Caco-2 (cell line): ENCODE data around the gene LSM10. TPM values are rescaled to one million over a fixed set of nuclear protein-coding genes. Genes with fewer than 3 reads are reported as not detected.

ENCODE experiments used
- BruUV-seq: library from RNA; stranded (reverse); fragments of 400-500 nt; replicated peaks from 2 replicates; lab custom pipeline; 2021; lab: Mats Ljungman, UMichigan
- CTCF ChIA-PET: fragments of 300-600 bp; sonication (Branson Sonifier 250); formaldehyde crosslinking; loops from one replicate; lab custom pipeline; 2022; ENCODE audit warnings: antibody characterized with exemption; lab: Charles Lee
- POLR2A ChIA-PET: fragments of 300-600 bp; sonication (Branson Sonifier 250); formaldehyde crosslinking; loops from one replicate; lab custom pipeline; 2022; ENCODE audit warnings: antibody characterized with exemption; lab: Charles Lee
- DNase-seq, 2 experiments: peaks; one replicate each; pipeline versions ENCODE4 v3.0.0 to v3.0.0-alpha.2; 2020 to 2022
- H3K27me3 ChIP-seq: replicated peaks from 2 replicates; pipeline ENCODE4 v1.6.0; 2011; ENCODE audit warnings: low read length; ENCODE audit not compliant: control insufficient read depth, insufficient read depth
- H3K36me3 ChIP-seq: 2 replicates; pipeline ENCODE4 v1.5.1; 2011; ENCODE audit warnings: low read length; ENCODE audit not compliant: control insufficient read depth, insufficient read depth
- H3K4me1 ChIP-seq: fragments of 250-450 bp; sonication (Bioruptor Pico); 2 replicates; pipeline ENCODE4 v1.5.1; 2020; ENCODE audit warnings: mild to moderate bottlenecking
- H3K4me3 ChIP-seq: 2 replicates; pipeline ENCODE4 v1.5.1; 2011; ENCODE audit warnings: low read depth, mild to moderate bottlenecking, control low read depth, low read length
- H3K9me3 ChIP-seq: fragments of 250-450 bp; sonication (Bioruptor Pico); 2 replicates; pipeline ENCODE4 v1.5.1; 2020; ENCODE audit warnings: mild to moderate bottlenecking, moderate library complexity
- H3K27ac Mint-ChIP-seq: one replicate; pipeline ENCODE4 v1.8.0; 2022; ENCODE audit warnings: mixed read lengths; ENCODE audit not compliant: unreplicated experiment
- H3K27me3 Mint-ChIP-seq: one replicate; pipeline ENCODE4 v1.8.0; 2022; ENCODE audit warnings: mixed read lengths; ENCODE audit not compliant: insufficient read depth, unreplicated experiment
- H3K36me3 Mint-ChIP-seq: one replicate; pipeline ENCODE4 v1.8.0; 2022; ENCODE audit warnings: mild to moderate bottlenecking, mixed read lengths; ENCODE audit not compliant: insufficient read depth, unreplicated experiment
- H3K4me1 Mint-ChIP-seq: one replicate; pipeline ENCODE4 v1.8.0; 2022; ENCODE audit warnings: low read depth, mixed read lengths; ENCODE audit not compliant: unreplicated experiment
- H3K4me3 Mint-ChIP-seq: one replicate; pipeline ENCODE4 v1.8.0; 2022; ENCODE audit warnings: mild to moderate bottlenecking, moderate library complexity, mixed read lengths; ENCODE audit not compliant: unreplicated experiment
- H3K9me3 Mint-ChIP-seq: one replicate; pipeline ENCODE4 v1.8.0; 2022; ENCODE audit warnings: mixed read lengths; ENCODE audit not compliant: unreplicated experiment
- CTCF ChIP-seq, 2 experiments: fragments of 200-600 bp in 1 of 2; IDR thresholded peaks; 1 replicate in 1 of 2; 2 replicates in 1 of 2; pipeline versions ENCODE4 v1.5.1 to v1.8.0; 2011 to 2022; ENCODE audit warnings: antibody characterized with exemption in 1 of 2, control low read depth in 1 of 2, inconsistent platforms in 1 of 2, low read depth in 1 of 2, low read length in 1 of 2, mild to moderate bottlenecking in 1 of 2, moderate library complexity in 1 of 2; ENCODE audit not compliant: insufficient read depth in 1 of 2, severe bottlenecking in 1 of 2, unreplicated experiment in 1 of 2
- intact Hi-C: fragments of 100-400 bp; cut with micrococcal nuclease; formaldehyde crosslinking; loops from one replicate; pipeline ENCODE4 v1.10.0; 2022; ENCODE audit not compliant: unreplicated experiment
- total RNA-seq: library from RNA; stranded (reverse); gene quantifications from 2 replicates; pipeline ENCODE4 v1.2.3, GENCODE V29; 2022

The LSM10 gene
- total RNA-seq, 1 experiment from 2014 or later = 20.7 TPM

- DNase-seq = no peak
- no peaks in the 10 kb centered on the region for H3K4me1 ChIP-seq
- BruUV-seq = no TSS peak
- ChIA-PET CTCF (no interaction called here), POLR2A (no interaction called here)
- peaks cover 1% of the 10 kb centered on the region; the same call in 1 of the 2 replicates for H3K36me3 ChIP-seq
- no peak overlapping the region for H3K4me3 ChIP-seq
- no peak overlapping the region for H3K4me3 Mint-ChIP-seq
- no peaks in the 10 kb centered on the region for H3K4me1 Mint-ChIP-seq
- H3K27me3 Mint-ChIP-seq = no peaks in the 10 kb centered on the region
- no peaks in the 10 kb centered on the region for H3K27me3 ChIP-seq
- no peak overlapping the region for H3K27ac Mint-ChIP-seq
- H3K9me3 ChIP-seq = no peaks in the 10 kb centered on the region
- intact Hi-C loops = no loop called here
- TF ChIP-seq CTCF (IDR thresholded peaks at IDR 0.05; ENCODE audit: insufficient read depth in 1 of 2, low read depth in 1 of 2, low read length in 1 of 2, severe bottlenecking in 1 of 2, unreplicated experiment in 1 of 2) = no peak
- H3K36me3 Mint-ChIP-seq = peaks cover 6% of the 10 kb centered on the region
- H3K9me3 Mint-ChIP-seq = no peaks in the 10 kb centered on the region
These were observed 38.3 kb downstream of the LSM10 start for GRCh38 chr1:36359383-36359782.

- TF ChIP-seq CTCF (IDR thresholded peaks at IDR 0.05; ENCODE audit: insufficient read depth in 1 of 2, low read depth in 1 of 2, low read length in 1 of 2, severe bottlenecking in 1 of 2, unreplicated experiment in 1 of 2) = no peak
- CTCF ChIA-PET = no interaction called here
- Histone ChIP-seq H3K4me3 (no peak overlapping the region), H3K4me1 (no peaks in the 10 kb centered on the region), H3K27me3 (no peaks in the 10 kb centered on the region), H3K9me3 (no peaks in the 10 kb centered on the region), H3K36me3 (peaks cover 1% of the 10 kb centered on the region; the same call in 1 of the 2 replicates)
- Mint-ChIP-seq H3K27me3 (no peaks in the 10 kb centered on the region), H3K36me3 (peaks cover 11% of the 10 kb centered on the region), H3K4me3 (no peak overlapping the region), H3K4me1 (no peaks in the 10 kb centered on the region), H3K9me3 (no peaks in the 10 kb centered on the region), H3K27ac (no peak overlapping the region)
- no peak for DNase-seq
- intact Hi-C loops = no loop called here
- POLR2A ChIA-PET = no interaction called here
- no TSS peak for BruUV-seq
These were observed 39.1 kb downstream of the LSM10 start for GRCh38 chr1:36358514-36359084.

DNA sequence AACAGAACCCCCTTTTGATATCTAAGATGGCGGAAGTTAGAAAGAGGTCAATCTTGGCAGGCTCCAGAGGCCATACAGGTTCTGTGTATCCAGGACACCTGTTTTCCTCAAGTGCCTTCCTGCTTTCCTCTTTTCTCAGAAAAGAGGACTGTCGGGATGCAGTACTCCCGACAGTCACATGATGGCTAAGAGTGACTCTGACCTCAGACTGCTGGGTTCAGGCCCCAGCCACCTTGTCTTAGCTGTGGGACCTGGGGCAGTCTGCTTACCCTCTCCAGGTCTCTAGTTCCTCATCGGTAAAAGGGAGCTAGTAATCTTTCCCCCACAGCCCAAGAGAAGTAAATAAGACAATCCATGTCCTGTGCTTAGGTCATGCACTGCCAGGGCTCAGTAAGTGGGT is 41.9 kb downstream of the LSM10 start:
- no peaks in the 10 kb centered on the region for H3K27me3 Mint-ChIP-seq
- no TSS peak for BruUV-seq
- H3K36me3 Mint-ChIP-seq = peaks cover 5% of the 10 kb centered on the region
- Histone ChIP-seq H3K4me3 (no peak overlapping the region), H3K4me1 (no peaks in the 10 kb centered on the region), H3K27me3 (no peaks in the 10 kb centered on the region), H3K36me3 (peaks cover 1% of the 10 kb centered on the region; the same call in 1 of the 2 replicates), H3K9me3 (no peaks in the 10 kb centered on the region)
- ChIA-PET CTCF (no interaction called here), POLR2A (no interaction called here)
- no peaks in the 10 kb centered on the region for H3K4me1 Mint-ChIP-seq
- no peak for TF ChIP-seq CTCF (IDR thresholded peaks at IDR 0.05; ENCODE audit: insufficient read depth in 1 of 2, low read depth in 1 of 2, low read length in 1 of 2, severe bottlenecking in 1 of 2, unreplicated experiment in 1 of 2)
- DNase-seq = no peak
- no peak overlapping the region for H3K27ac Mint-ChIP-seq
- no peaks in the 10 kb centered on the region for H3K9me3 Mint-ChIP-seq
- H3K4me3 Mint-ChIP-seq = no peak overlapping the region
- intact Hi-C loops = no loop called here
